Vagina (tissue), 2 donors: ENCODE data around the gene SPPL2A.

Experiments used
- POLR2A ChIP-seq, 2 donors: fragments of 450-650 bp; IDR thresholded peaks; one replicate each; pipeline ENCODE4 v1.6.1; 2017; ENCODE audit warnings: antibody characterized with exemption in 2 of 2, mild to moderate bottlenecking in 2 of 2, moderate library complexity in 2 of 2
- POLR2AphosphoS5 ChIP-seq, 2 donors: sonication (generic); formaldehyde crosslinking; IDR thresholded peaks; one replicate each; pipeline ENCODE4 v1.9.0; 2017; ENCODE audit warnings: antibody characterized with exemption in 2 of 2, mild to moderate bottlenecking in 2 of 2, low read depth in 1 of 2; ENCODE audit not compliant: insufficient read depth in 1 of 2
- TF ChIP-seq, protein P1 (sequence below), 3 experiments: fragments of 450-650 bp in 2 of 3; fragments of 200-600 bp in 1 of 3; sonication (generic) in 1 of 3; IDR thresholded peaks; one replicate each; pipeline ENCODE4 v1.5.1; 2017 to 2019; ENCODE audit warnings: antibody characterized with exemption in 3 of 3, mild to moderate bottlenecking in 2 of 3, moderate library complexity in 2 of 3

DNA sequence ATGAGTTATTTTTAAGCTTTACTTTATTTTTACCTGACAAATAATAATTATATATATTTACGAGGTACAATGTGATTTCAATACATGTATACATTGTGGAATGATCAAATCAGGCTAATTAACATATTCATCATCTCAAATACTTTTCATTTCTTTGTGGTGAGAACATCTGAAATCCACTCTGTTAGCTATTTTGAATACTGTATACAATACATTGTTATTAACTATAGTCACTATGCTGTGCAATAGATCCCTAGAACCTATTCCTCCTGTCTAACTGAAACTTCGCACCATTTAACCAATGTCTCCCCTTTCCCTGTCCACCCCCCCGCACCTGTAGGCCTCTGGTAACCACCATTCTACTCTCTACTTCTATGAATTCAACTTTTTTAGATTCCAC, 7.9 kb upstream of the SPPL2A start:
- TF ChIP-seq, protein P1, sequence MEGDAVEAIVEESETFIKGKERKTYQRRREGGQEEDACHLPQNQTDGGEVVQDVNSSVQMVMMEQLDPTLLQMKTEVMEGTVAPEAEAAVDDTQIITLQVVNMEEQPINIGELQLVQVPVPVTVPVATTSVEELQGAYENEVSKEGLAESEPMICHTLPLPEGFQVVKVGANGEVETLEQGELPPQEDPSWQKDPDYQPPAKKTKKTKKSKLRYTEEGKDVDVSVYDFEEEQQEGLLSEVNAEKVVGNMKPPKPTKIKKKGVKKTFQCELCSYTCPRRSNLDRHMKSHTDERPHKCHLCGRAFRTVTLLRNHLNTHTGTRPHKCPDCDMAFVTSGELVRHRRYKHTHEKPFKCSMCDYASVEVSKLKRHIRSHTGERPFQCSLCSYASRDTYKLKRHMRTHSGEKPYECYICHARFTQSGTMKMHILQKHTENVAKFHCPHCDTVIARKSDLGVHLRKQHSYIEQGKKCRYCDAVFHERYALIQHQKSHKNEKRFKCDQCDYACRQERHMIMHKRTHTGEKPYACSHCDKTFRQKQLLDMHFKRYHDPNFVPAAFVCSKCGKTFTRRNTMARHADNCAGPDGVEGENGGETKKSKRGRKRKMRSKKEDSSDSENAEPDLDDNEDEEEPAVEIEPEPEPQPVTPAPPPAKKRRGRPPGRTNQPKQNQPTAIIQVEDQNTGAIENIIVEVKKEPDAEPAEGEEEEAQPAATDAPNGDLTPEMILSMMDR (IDR thresholded peaks at IDR 0.05), result no peak
- no peak for TF ChIP-seq POLR2A (IDR thresholded peaks at IDR 0.05)
- no peak for TF ChIP-seq POLR2AphosphoS5 (IDR thresholded peaks at IDR 0.05; ENCODE audit: insufficient read depth in 1 of 2, low read depth in 1 of 2)
